Stimulated activated CD8-positive, alpha-beta memory T cell treated with anti-CD3 and anti-CD28 coated beads, Interleukin-4, amount 100 ng/mL, for 24 hours (primary cell): ENCODE measurements around the gene PPARD.
A peak's percentile ranks its signal among the peaks of the same experiment; 100 is the strongest.
"Not testable (repeated sequence)": the region's sequence is repeated elsewhere in the genome, so short reads cannot be mapped to it uniquely, and the experiment has no call there.

ENCODE experiments used
- DNase-seq: peaks from one replicate; pipeline ENCODE4 v3.0.0-alpha.2; 2020; ENCODE audit warnings: low read depth

Gene PPARD

DNA sequence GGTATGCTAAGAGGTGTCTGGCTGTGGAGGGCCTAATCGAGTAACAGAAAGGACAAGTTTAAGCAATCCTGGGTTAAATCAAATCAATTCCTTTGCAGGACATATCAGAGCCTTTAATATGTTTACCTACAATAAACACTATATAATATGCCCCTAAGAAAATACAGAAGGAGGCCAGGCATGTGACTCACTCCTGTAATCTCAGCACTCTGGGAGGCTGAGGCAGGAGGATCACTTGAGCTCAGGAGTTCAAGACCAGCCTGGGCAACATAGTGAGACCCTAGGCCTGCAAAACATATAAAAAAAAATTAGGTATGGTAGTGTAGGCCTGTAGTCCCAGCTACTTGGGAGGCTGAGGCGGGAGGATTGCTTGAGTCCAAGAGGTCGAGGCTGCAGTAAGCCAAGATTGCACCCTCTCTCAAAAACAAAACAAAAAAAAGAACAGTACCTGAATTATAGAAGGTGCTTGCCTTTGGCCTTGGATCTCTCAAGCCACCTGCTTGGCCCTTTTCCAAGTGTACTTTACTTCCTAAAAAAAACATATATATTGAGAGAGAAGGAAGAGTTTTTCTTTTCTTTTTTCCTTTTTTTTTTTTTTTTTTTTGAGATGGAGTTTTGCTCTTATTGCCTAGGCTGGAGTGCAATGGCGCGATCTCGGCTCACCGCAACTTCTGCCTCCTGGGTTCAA, 96.2 kb downstream of the PPARD start:
- not testable (repeated sequence) for DNase-seq

DNA sequence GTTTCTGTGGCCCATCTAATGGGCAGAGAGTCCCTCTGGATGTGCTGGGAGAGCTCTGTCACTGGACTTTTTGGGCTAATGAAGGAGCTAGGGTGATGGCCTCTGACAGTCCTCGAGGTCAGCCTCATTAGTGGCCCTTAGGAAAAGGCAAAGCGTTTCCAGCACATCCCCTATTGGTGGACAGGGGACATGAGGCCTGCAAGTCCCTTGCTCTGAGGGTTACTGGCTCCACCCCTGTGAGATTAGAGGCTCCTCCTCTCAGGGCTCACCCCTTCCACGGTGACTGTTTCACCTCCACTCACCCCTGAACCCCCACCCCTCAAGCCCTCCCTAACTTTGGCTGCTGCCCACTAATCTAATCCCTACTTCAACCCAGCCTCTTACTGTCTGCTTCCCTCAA, 97.0 kb downstream of the PPARD start:
- no peak for DNase-seq

DNA sequence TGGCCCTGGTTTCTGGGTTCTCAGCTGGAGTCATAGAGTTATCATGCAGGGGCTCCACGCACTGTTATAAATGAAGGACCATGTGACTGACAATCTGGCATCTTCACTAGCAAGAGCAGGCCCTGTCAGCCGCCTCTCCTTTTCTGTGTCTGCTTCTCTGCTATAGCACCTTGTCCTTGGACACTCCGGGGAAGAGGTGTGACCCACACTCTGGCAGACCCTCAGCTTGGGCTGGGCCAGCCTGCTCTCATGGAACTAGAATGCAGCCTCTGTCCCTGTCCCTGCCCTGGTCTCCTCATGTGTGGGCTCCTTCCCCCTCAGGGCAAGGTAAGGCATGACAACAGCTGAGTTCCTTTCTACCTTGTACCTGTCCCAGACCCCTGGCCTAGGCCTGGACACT, 98.8 kb downstream of the PPARD start:
- no peak for DNase-seq

DNA sequence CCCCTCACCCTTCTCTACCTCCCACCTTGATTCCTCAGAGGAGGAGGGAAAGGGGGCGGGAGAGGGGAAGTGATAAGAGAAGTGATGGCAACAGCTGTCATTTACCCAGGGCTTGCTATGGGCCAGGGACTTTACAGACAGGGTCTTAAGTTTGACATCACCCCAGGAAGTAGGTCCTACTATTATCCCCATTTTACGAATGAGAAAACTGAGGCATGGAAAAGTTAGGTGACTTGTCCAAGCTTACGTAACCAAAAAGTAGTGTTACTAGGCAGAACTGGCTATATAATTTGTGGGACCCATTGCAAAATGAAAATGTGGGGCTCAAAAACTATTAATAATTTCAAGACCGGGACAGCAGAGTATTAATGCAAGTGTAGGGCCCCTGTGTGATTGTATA, 99.3 kb downstream of the PPARD start:
- DNase-seq, result no peak

- DNase-seq, result no peak
These were observed 100.3 kb downstream of the PPARD start for GRCh38 chr6:35442693-35443092.

DNA sequence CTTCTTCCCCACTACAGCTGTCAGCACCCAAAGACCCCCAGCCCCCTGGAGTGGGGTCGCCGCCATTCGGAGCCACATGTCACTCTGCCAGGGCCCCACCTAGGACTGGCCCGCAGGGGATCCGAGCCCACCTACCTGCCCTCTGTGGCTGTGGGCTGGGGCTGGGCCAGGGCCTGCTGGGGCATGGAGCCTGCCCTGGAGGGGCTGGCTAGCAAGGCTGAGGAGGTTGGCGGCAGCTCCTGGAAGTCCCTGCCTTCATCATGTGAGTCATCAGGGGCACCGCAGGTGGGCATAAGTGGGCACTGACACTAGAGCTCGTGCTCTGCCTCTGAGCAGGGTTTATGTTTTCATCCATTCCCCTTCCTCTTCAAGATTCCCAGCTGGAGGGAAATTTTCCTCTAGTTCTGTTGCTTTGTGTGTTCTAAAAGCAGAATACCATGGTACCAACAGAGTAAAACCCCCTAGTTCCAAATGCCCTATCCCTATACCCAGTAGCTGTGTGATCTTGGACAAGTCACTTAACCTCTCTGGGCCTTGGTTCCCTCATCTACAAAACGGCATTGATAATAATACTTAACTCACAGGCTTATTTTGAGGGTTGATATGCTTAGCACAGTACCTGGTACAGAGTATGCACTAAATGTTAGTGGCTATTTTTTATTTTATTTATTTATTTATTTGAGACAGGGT, 101.1 kb downstream of the PPARD start:
- no peak for DNase-seq

GRCh38 chr6:35445691-35446090, 103.3 kb downstream of the PPARD start:
- no peak for DNase-seq

DNA sequence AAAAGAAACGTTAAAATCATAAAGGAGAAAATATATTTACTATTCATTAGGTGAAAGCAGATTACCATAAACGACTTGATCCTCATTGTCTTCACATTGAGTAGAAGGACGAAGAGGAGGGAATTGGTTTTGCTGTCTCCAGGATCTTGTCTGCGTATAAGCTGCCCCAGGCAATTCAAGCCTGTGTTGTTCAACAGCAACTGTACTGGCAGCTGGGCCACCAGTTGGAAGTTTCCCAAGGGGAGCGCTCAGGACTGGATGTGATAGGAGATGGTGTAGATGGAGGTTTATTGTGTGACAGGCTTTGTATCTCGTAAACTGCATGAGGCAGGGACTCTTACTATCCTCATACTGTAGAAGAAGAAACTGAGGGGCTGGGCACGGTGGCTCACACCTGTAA, 105.8 kb downstream of the PPARD start:
- no peak for DNase-seq

GRCh38 chr6:35449287-35449881, 107.0 kb downstream of the PPARD start:
- DNase-seq, result no peak

DNA sequence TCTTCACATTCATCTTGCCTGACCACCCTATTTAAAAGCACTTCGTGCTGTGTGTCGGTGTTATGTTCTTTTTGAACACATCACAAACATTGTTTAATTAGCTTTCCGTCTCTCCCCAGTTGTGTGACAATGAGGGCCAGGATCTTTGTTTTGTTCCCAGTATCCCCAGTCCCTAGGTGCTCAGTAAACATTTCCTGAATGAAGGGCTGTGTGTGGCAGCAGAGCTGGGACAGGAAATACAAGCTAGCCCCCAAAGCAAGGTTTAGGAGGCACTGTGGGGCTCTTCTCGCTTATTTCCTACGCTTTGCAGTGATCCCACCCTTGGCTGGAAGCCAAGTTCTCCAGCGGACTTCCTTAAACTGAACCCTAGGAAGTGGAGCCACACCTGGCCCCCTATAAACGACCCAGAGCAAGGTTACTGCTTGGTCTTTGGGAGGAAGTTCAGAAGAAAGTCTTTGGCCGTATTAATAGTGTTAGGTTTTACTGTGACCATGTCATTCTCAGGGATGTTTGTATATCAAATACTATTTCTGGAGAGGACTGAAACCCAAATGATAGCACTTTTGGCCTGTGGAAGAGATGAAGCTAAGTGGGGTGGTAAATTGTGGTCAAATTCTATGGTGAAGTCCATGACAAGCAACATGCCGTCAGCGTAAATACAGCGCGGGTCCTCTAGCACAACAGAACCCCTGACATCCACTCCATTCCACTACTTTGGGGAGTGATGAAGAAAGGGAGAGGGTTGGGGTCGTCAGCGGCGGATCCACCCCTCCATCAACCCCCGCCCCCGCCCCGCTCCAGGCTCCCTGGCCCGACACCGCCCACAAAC, 109.2 kb downstream of the PPARD start:
- DNase-seq, result no peak

DNA sequence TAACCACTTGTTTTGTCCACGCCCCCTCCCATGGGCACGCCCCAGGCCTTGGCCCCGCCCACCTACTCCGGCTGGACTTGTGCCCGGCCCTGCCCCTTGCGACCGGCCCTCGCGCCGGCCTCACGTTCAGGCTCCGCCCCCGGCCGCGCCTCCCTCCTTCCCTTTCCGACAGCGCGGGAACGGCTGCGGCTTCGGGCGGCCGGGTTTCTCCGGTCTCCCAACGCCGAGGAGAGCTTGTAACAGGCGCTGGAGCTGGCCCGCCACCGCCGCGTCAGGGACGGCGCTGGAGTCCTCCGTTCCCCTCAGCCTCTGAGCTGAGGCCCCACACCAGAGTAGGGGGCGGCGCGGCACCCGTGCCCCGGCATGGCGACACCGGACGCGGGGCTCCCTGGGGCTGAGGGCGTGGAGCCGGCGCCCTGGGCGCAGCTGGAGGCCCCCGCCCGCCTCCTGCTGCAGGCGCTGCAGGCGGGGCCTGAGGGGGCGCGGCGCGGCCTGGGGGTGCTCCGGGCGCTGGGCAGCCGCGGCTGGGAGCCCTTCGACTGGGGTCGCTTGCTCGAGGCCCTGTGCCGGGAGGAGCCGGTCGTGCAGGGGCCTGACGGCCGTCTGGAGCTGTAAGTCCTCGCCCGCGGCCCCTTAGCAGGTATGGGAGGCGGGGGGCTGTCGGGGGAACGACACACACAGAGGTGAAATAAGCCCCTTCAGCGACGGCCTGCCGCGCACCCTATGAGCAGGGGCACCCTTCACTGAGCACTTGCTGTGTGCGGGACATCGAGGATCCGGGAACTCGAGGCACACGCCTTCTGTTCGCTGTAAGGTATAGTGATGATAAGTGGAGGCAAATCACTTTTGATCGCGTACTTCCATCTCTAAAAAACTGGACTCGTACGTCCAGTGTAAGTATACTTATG, 110.1 kb downstream of the PPARD start, which contains the start of gene FANCE:
FANCE (plus strand) TSS at position 156 of the 908 bp plus-strand sequence; CDS start at position 364, 208 bp downstream.
- DNase-seq, result peak; percentile 93

- no peak for DNase-seq
These were observed 110.9 kb downstream of the PPARD start for GRCh38 chr6:35453236-35453635.

- no peak for DNase-seq
These were observed 112.2 kb downstream of the PPARD start for GRCh38 chr6:35454391-35455110.

GRCh38 chr6:35457907-35458306, 115.5 kb downstream of the PPARD start:
- DNase-seq, result no peak

GRCh38 chr6:35461270-35461669, 118.9 kb downstream of the PPARD start:
- DNase-seq, result no peak

DNA sequence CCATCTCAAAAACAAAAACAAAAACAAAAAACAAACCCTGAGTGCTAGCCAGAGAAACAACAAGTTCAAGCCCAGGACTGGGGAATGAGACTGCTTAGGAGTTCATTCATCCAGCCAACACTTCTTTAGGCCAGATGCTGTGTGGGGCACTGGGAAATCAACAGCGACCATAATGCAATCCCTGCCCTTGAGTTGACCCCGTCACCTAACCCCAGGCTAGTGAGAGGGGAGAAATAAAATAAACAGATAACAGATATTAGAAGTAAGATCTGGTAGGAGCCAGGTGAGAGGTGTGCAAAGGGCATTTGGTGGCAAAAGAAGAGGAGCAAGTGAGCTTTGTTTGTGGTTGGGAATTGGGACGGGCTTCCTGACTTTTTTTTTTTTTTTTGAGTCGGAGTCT, 120.9 kb downstream of the PPARD start:
- DNase-seq, result no peak

DNA sequence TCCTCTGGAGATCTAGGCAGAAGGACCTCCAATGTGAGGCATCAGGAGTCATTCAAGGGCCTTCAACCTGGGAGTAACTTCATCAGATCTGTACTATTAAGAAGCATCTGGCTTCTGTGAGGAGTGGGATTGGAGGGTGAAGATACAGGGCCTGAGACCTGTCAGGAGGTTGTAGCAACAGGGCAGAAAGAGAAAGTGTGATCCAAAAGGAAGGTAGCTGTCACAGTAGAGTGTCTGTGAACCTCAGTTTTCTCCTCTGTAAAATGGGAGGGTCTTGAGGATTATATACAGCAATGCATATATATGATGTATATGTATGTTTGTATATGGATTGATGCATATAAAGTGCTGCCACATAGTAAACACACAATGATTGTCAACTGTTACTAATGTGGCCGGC, 123.3 kb downstream of the PPARD start:
- no peak for DNase-seq

GRCh38 chr6:35468181-35468979, 126.0 kb downstream of the PPARD start, which contains the start of gene RPL10A:
RPL10A (plus strand) TSS chr6:35468401; CDS start chr6:35468435, 34 bp downstream.
- peak; percentile 91 for DNase-seq

DNA sequence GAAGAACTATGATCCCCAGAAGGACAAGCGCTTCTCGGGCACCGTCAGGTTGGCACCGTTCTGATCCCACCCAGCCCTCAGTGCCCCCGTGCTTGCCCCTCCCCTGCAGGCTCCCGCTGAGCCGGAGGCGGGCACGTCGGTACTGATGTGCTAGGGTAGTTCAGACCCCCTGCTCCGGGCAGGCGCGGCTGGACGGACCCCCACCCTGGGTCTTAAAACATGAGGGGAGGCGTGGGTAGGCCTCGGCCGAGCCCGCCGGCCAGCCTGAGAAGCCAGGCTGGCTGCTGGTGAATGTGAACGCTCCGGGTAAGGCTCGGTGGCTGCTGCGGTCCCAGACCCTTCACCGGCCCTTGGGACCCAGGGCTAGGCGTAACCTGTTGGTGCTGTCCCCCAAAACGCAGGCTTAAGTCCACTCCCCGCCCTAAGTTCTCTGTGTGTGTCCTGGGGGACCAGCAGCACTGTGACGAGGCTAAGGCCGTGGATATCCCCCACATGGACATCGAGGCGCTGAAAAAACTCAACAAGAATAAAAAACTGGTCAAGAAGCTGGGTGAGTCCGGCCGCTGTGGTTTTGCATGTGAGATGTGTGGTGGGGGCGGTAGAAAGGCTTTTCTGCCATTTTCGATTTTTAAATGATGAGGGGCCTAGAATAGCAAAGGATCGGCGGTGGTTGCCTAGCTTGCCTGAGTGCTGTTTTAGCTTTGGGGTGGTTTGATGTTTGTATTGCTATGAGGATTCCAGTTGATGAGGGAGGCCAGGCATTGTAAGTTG, 126.8 kb downstream of the PPARD start:
- no peak for DNase-seq
